Gastroesophageal sphincter (tissue), 4 donors: ENCODE data around the gene B4GALT3. TPM values are rescaled to one million over a fixed set of nuclear protein-coding genes. Genes with fewer than 3 reads are reported as not detected.

Experiments
- ATAC-seq: fragments of 150-250 bp; one replicate; pipeline ENCODE4 v1.9.1; 2016; ENCODE audit warnings: mild to moderate bottlenecking, moderate library complexity
- H3K27ac ChIP-seq, 4 donors: fragments of 200-600 bp; sonication (generic) in 3 of 4; 1 replicate in 3 of 4; 2 replicates in 1 of 4; pipeline ENCODE4 v1.5.1; 2016 to 2019
- H3K27me3 ChIP-seq: fragments of 200-600 bp; sonication (generic); one replicate; pipeline ENCODE4 v1.5.1; 2019
- H3K36me3 ChIP-seq, 2 donors: fragments of 200-600 bp; sonication (generic); one replicate each; pipeline ENCODE4 v1.5.1; 2019; ENCODE audit warnings: control low read depth in 1 of 2
- H3K4me1 ChIP-seq, 3 donors: fragments of 200-600 bp; sonication (generic); 1 replicate in 2 of 3; 2 replicates in 1 of 3; pipeline ENCODE4 v1.5.1; 2016 to 2019; ENCODE audit warnings: control low read depth in 2 of 3
- H3K4me3 ChIP-seq, 2 donors: fragments of 200-600 bp; sonication (generic); one replicate each; pipeline ENCODE4 v1.5.1; 2019; ENCODE audit warnings: mild to moderate bottlenecking in 1 of 2, moderate library complexity in 1 of 2
- H3K9me3 ChIP-seq, 3 donors: fragments of 200-600 bp; sonication (generic); one replicate each; pipeline ENCODE4 v1.5.1; 2017 to 2019; ENCODE audit warnings: control low read depth in 2 of 3
- CTCF ChIP-seq, 4 experiments: fragments of 200-600 bp in 2 of 4; fragments of 450-650 bp in 2 of 4; sonication (generic) in 1 of 4; IDR thresholded peaks; one replicate each; pipeline ENCODE4 v1.5.1; 2017 to 2019; ENCODE audit warnings: antibody characterized with exemption in 4 of 4, mild to moderate bottlenecking in 2 of 4, moderate library complexity in 2 of 4
- EP300 ChIP-seq: sonication (generic); formaldehyde crosslinking; IDR thresholded peaks from one replicate; pipeline ENCODE4 v1.6.1; 2017; ENCODE audit warnings: antibody characterized with exemption, mild to moderate bottlenecking
- POLR2A ChIP-seq, 2 donors: fragments of 450-650 bp; IDR thresholded peaks; one replicate each; pipeline ENCODE4 v1.6.1; 2017; ENCODE audit warnings: antibody characterized with exemption in 2 of 2, mild to moderate bottlenecking in 2 of 2, moderate library complexity in 1 of 2
- POLR2AphosphoS5 ChIP-seq: sonication (generic); formaldehyde crosslinking; IDR thresholded peaks from one replicate; pipeline ENCODE4 v1.6.1; 2017; ENCODE audit warnings: antibody characterized with exemption
- WGBS, 2 donors: methylation state at CpG; one replicate each; pipeline ENCODE4 v1.1.5; 2018; ENCODE audit warnings: low coverage in 1 of 2; 5-methylcytosine and 5-hydroxymethylcytosine counted together
- total RNA-seq, 4 donors: library from RNA; depleted of rRNA; stranded (reverse); fragments of >200 nt; gene quantifications; one replicate each; pipeline ENCODE4 v1.1.0, GENCODE V29; 2016

B4GALT3 gene
- total RNA-seq, 4 donors from 2014 or later = 14.8 to 26.4 (median 19.5) TPM

GRCh38 chr1:161175771-161176453, 1.4 kb downstream of the B4GALT3 start:
- peaks cover 0 to 51% of the 10 kb centered on the region in 2 donors for H3K36me3 ChIP-seq
- no peak for ATAC-seq
- no peak for TF ChIP-seq POLR2A (IDR thresholded peaks at IDR 0.05)
- no peak for TF ChIP-seq EP300
- no peak for TF ChIP-seq CTCF (IDR thresholded peaks at IDR 0.05)
- no peak for TF ChIP-seq POLR2AphosphoS5
- peak overlapping the region in 1 of 2 donors; percentile 86 for H3K4me3 ChIP-seq
- H3K27me3 ChIP-seq = no peaks in the 10 kb centered on the region
- peak overlapping the region in 3 of 4 donors; percentile 91 to 96 (median 93) for H3K27ac ChIP-seq
- peaks cover 5 to 63% (median 20%) of the 10 kb centered on the region in 3 donors for H3K4me1 ChIP-seq
- WGBS, 2 donors = 87 to 100% methylated on average over 1 to 9 of the region's 10 CpGs
- H3K9me3 ChIP-seq = no peaks in the 10 kb centered on the region

GRCh38 chr1:161174911-161175310, 2.4 kb downstream of the B4GALT3 start:
- no peaks in the 10 kb centered on the region for H3K27me3 ChIP-seq
- WGBS, 2 donors = 90% methylated on average over 11 of the region's 11 CpGs; no CpG with 5 or more reads in 1 of the 2 donors
- no peaks in the 10 kb centered on the region for H3K9me3 ChIP-seq
- H3K4me1 ChIP-seq = peaks cover 5 to 65% (median 20%) of the 10 kb centered on the region in 3 donors
- TF ChIP-seq POLR2AphosphoS5 (no peak), EP300 (no peak), CTCF (IDR thresholded peaks at IDR 0.05) (no peak), POLR2A (IDR thresholded peaks at IDR 0.05) (no peak)
- no peak overlapping the region for H3K4me3 ChIP-seq
- peak overlapping the region in 1 of 4 donors; percentile 93 for H3K27ac ChIP-seq
- no peak for ATAC-seq
- peaks cover 0 to 61% of the 10 kb centered on the region in 2 donors for H3K36me3 ChIP-seq

- Histone ChIP-seq H3K4me3 (no peak overlapping the region), H3K36me3 (peaks cover 0 to 73% of the 10 kb centered on the region in 2 donors), H3K4me1 (peaks cover 5 to 65% (median 20%) of the 10 kb centered on the region in 3 donors), H3K27me3 (no peaks in the 10 kb centered on the region), H3K9me3 (no peaks in the 10 kb centered on the region), H3K27ac (peak overlapping the region in 3 of 4 donors; percentile 52 to 74 (median 60))
- ATAC-seq = no peak
- TF ChIP-seq POLR2A (IDR thresholded peaks at IDR 0.05) = no peak
- no peak for TF ChIP-seq EP300
- TF ChIP-seq POLR2AphosphoS5 = no peak
- no peak for TF ChIP-seq CTCF (IDR thresholded peaks at IDR 0.05)
- WGBS, 2 donors = 89 to 90% methylated on average over 6 to 8 of the region's 11 CpGs
These were observed 3.6 kb downstream of the B4GALT3 start for GRCh38 chr1:161173711-161174110.

GRCh38 chr1:161172776-161173376, 4.4 kb downstream of the B4GALT3 start:
- peaks cover 0 to 77% of the 10 kb centered on the region in 2 donors for H3K36me3 ChIP-seq
- TF ChIP-seq CTCF (IDR thresholded peaks at IDR 0.05) (no peak), POLR2AphosphoS5 (peak; percentile 74)
- H3K4me3 ChIP-seq = no peak overlapping the region
- H3K4me1 ChIP-seq = peaks cover 5 to 66% (median 19%) of the 10 kb centered on the region in 3 donors
- H3K27me3 ChIP-seq = no peaks in the 10 kb centered on the region
- WGBS, 2 donors = 27 to 41% methylated on average over 2 of the region's 4 CpGs
- H3K9me3 ChIP-seq = no peaks in the 10 kb centered on the region
- ATAC-seq = peak; percentile 40
- H3K27ac ChIP-seq = peak overlapping the region in 3 of 4 donors; percentile 52 to 74 (median 60)

GRCh38 chr1:161172349-161172748, 5.0 kb downstream of the B4GALT3 start:
- peak overlapping the region in 3 of 4 donors; percentile 50 to 60 (median 52) for H3K27ac ChIP-seq
- peaks cover 0 to 77% of the 10 kb centered on the region in 2 donors for H3K36me3 ChIP-seq
- no peak overlapping the region for H3K4me3 ChIP-seq
- H3K9me3 ChIP-seq = no peaks in the 10 kb centered on the region
- WGBS, 2 donors = 71 to 91% methylated on average over 1 of the region's 1 CpG
- no peaks in the 10 kb centered on the region for H3K27me3 ChIP-seq
- TF ChIP-seq CTCF (IDR thresholded peaks at IDR 0.05) = no peak
- no peak for TF ChIP-seq POLR2A (IDR thresholded peaks at IDR 0.05)
- H3K4me1 ChIP-seq = peaks cover 5 to 66% (median 20%) of the 10 kb centered on the region in 3 donors
- ATAC-seq = no peak
